Breast epithelium (tissue), 3 donors: Measurements from ENCODE around the gene ADARB2.

Source experiments
- POLR2AphosphoS5 ChIP-seq, 3 donors: sonication (generic); formaldehyde crosslinking; IDR thresholded peaks; one replicate each; pipeline ENCODE4 v1.6.1; 2017; ENCODE audit warnings: antibody characterized with exemption in 3 of 3
- TF ChIP-seq, protein P1 (sequence below), 3 donors: fragments of 450-650 bp; IDR thresholded peaks; one replicate each; pipeline ENCODE4 v1.5.1; 2016 to 2017; ENCODE audit warnings: antibody characterized with exemption in 3 of 3, mild to moderate bottlenecking in 3 of 3, moderate library complexity in 3 of 3

DNA sequence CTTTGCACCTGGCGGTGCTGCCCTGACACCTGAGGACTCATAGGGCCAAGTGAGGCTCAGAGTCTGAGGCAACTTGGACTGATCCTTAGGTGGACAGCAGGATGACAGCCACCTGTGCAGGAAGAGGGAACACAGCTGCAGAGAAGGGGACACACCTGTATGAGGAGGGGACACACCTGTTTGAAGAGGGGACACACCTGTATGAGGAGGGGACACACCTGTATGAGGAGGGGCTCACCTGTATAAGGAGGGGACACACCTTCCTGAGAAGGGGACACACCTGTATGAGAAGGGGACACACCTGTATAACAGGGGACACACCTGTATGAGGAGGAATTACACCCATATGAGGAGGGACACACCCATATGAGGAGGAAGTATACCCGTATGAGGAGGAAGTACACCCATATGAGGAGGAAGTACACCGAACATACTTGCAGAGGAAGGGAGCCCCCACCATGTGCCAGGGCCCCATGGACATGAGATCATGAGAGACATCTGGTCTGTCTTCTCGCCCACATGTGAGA, 285.9 kb downstream of the ADARB2 start:
- TF ChIP-seq, protein P1, sequence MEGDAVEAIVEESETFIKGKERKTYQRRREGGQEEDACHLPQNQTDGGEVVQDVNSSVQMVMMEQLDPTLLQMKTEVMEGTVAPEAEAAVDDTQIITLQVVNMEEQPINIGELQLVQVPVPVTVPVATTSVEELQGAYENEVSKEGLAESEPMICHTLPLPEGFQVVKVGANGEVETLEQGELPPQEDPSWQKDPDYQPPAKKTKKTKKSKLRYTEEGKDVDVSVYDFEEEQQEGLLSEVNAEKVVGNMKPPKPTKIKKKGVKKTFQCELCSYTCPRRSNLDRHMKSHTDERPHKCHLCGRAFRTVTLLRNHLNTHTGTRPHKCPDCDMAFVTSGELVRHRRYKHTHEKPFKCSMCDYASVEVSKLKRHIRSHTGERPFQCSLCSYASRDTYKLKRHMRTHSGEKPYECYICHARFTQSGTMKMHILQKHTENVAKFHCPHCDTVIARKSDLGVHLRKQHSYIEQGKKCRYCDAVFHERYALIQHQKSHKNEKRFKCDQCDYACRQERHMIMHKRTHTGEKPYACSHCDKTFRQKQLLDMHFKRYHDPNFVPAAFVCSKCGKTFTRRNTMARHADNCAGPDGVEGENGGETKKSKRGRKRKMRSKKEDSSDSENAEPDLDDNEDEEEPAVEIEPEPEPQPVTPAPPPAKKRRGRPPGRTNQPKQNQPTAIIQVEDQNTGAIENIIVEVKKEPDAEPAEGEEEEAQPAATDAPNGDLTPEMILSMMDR (IDR thresholded peaks at IDR 0.05) = no peak
- no peak for TF ChIP-seq POLR2AphosphoS5 (IDR thresholded peaks at IDR 0.05)
